Measurements from ENCODE around the gene FARS2. TPM values are rescaled to one million over a fixed set of nuclear protein-coding genes. Genes with fewer than 3 reads are reported as not detected.

Gene FARS2
- total and polyA plus RNA-seq, 2 donors (not counting 3 experiments of a cell fraction or from before 2014, with no cell fraction given), result 20.2 to 20.5 TPM

DNA sequence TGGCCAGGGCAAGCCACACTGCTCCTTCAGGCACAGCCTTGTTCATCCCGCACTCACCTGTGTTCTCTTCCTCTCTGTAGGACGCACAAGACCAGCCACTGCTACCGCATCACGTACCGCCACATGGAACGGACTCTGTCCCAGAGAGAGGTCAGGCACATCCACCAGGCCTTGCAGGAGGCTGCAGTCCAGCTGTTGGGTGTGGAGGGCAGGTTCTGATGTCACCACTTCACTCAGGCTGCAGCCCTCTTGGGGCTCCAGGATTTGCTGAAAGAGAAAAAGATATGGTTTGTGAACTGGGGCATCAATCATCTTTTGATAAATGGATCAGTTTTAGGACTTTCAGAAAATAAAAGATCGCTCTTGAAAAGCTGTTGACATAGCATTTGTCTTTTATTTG, 509.9 kb downstream of the FARS2 start:
- no peak overlapping the region for H3K27ac ChIP-seq (ENCODE audit: insufficient read depth, low read depth, low read length)
- H3K9me1 ChIP-seq (replicated peaks; ENCODE audit: control insufficient read depth, extremely low read depth, insufficient read depth, low read length), result no peaks in the 10 kb centered on the region
- dilution Hi-C loops (cut with MboI; ENCODE audit: extremely low pct_ligation_motif_present, low sequenced_read_pairs), result no loop called here
- no peaks in the 10 kb centered on the region for H3K79me2 ChIP-seq (ENCODE audit: control insufficient read depth, insufficient read depth, low read length)
- no TSS peak for BruUV-seq (replicated peaks)
- no peak for DNase-seq (ENCODE audit: low read depth, low spot score)
- intact Hi-C loops (cut with micrococcal nuclease), result no loop called here
- no peak overlapping the region for H2AFZ ChIP-seq (ENCODE audit: low read depth, low read length)
- no peak overlapping the region for H3K4me2 ChIP-seq (ENCODE audit: insufficient read depth, low read length)
- no peaks in the 10 kb centered on the region for H3K36me3 ChIP-seq (ENCODE audit: control insufficient read depth in 2 of 2, extremely low read depth in 1 of 2, insufficient read depth in 2 of 2, low read length in 2 of 2)
- H3K9me3 ChIP-seq (replicated peaks; ENCODE audit: control insufficient read depth, insufficient read depth, low read length), result no peaks in the 10 kb centered on the region
- ChIA-PET CTCF (interaction anchor here (1.2 kb wide), 1 partner anchor 300 kb away, joined by 5 read pairs; no protein-coding TSS in a partner anchor), POLR2A (no interaction called here)
- no peak overlapping the region for H3K9ac ChIP-seq (replicated peaks; ENCODE audit: extremely low read depth, insufficient read depth, low read length)
- H3K27me3 ChIP-seq (ENCODE audit: control insufficient read depth in 2 of 2, insufficient read depth in 2 of 2, low read length in 2 of 2), result no peaks in the 10 kb centered on the region
- FAIRE-seq, result no peak
- TF ChIP-seq POLR2AphosphoS5 (IDR thresholded peaks at IDR 0.05; ENCODE audit: insufficient read depth, low read depth, low read length) (no peak), MAX (IDR thresholded peaks at IDR 0.05; ENCODE audit: insufficient read depth, insufficient read length) (no peak), POLR2A (IDR thresholded peaks at IDR 0.05; ENCODE audit: low read depth, low read length) (no peak), JUN (IDR thresholded peaks at IDR 0.05; ENCODE audit: borderline replicate concordance, insufficient read depth, insufficient read length, low read depth) (no peak), GATA2 (IDR thresholded peaks at IDR 0.05; ENCODE audit: insufficient read depth, insufficient read length, low read depth, low read length) (no peak), FOS (IDR thresholded peaks at IDR 0.05; ENCODE audit: borderline replicate concordance, insufficient read depth, low read length) (no peak), MYC (IDR thresholded peaks at IDR 0.05; ENCODE audit: low read depth, low read length) (no peak)
- no peak overlapping the region for H3K4me3 ChIP-seq (replicated peaks in 1 of 3; ENCODE audit: insufficient read depth in 1 of 3, low read depth in 1 of 3, low read length in 3 of 3)
- no peaks in the 10 kb centered on the region for H4K20me1 ChIP-seq (replicated peaks; ENCODE audit: control insufficient read depth, extremely low read depth, insufficient read depth, low read length)
- no peaks in the 10 kb centered on the region for H3K4me1 ChIP-seq (ENCODE audit: control insufficient read depth, extremely low read depth, insufficient read depth, low read length)

GRCh38 chr6:5771759-5772390, 510.6 kb downstream of the FARS2 start:
- H3K9ac ChIP-seq (replicated peaks; ENCODE audit: extremely low read depth, insufficient read depth, low read length), result no peak overlapping the region
- ChIA-PET CTCF (interaction anchor here (1.2 kb wide), 1 partner anchor 301 kb away, joined by 5 read pairs; no protein-coding TSS in a partner anchor), POLR2A (no interaction called here)
- no peaks in the 10 kb centered on the region for H3K9me1 ChIP-seq (replicated peaks; ENCODE audit: control insufficient read depth, extremely low read depth, insufficient read depth, low read length)
- no peak overlapping the region for H3K4me2 ChIP-seq (ENCODE audit: insufficient read depth, low read length)
- DNase-seq (ENCODE audit: low read depth, low spot score), result no peak
- no TSS peak for BruUV-seq (replicated peaks)
- no peaks in the 10 kb centered on the region for H3K79me2 ChIP-seq (ENCODE audit: control insufficient read depth, insufficient read depth, low read length)
- H3K4me1 ChIP-seq (ENCODE audit: control insufficient read depth, extremely low read depth, insufficient read depth, low read length), result no peaks in the 10 kb centered on the region
- H3K27me3 ChIP-seq (ENCODE audit: control insufficient read depth in 2 of 2, insufficient read depth in 2 of 2, low read length in 2 of 2), result no peaks in the 10 kb centered on the region
- no peaks in the 10 kb centered on the region for H3K36me3 ChIP-seq (ENCODE audit: control insufficient read depth in 2 of 2, extremely low read depth in 1 of 2, insufficient read depth in 2 of 2, low read length in 2 of 2)
- no peak overlapping the region for H3K27ac ChIP-seq (ENCODE audit: insufficient read depth, low read depth, low read length)
- no peak overlapping the region for H3K4me3 ChIP-seq (replicated peaks in 1 of 3; ENCODE audit: insufficient read depth in 1 of 3, low read depth in 1 of 3, low read length in 3 of 3)
- H3K9me3 ChIP-seq (replicated peaks; ENCODE audit: control insufficient read depth, insufficient read depth, low read length), result no peaks in the 10 kb centered on the region
- H4K20me1 ChIP-seq (replicated peaks; ENCODE audit: control insufficient read depth, extremely low read depth, insufficient read depth, low read length), result no peaks in the 10 kb centered on the region
- no peak for TF ChIP-seq MYC (IDR thresholded peaks at IDR 0.05; ENCODE audit: low read depth, low read length)
- no peak for TF ChIP-seq GATA2 (IDR thresholded peaks at IDR 0.05; ENCODE audit: insufficient read depth, insufficient read length, low read depth, low read length)
- no peak for TF ChIP-seq POLR2AphosphoS5 (IDR thresholded peaks at IDR 0.05; ENCODE audit: insufficient read depth, low read depth, low read length)
- TF ChIP-seq POLR2A (IDR thresholded peaks at IDR 0.05; ENCODE audit: low read depth, low read length), result no peak
- no peak for TF ChIP-seq JUN (IDR thresholded peaks at IDR 0.05; ENCODE audit: borderline replicate concordance, insufficient read depth, insufficient read length, low read depth)
- TF ChIP-seq EZH2 (IDR thresholded peaks at IDR 0.05; ENCODE audit: borderline replicate concordance, low read depth, low read length, severe bottlenecking), result no peak
- TF ChIP-seq FOS (IDR thresholded peaks at IDR 0.05; ENCODE audit: borderline replicate concordance, insufficient read depth, low read length), result no peak
- TF ChIP-seq, protein P1, sequence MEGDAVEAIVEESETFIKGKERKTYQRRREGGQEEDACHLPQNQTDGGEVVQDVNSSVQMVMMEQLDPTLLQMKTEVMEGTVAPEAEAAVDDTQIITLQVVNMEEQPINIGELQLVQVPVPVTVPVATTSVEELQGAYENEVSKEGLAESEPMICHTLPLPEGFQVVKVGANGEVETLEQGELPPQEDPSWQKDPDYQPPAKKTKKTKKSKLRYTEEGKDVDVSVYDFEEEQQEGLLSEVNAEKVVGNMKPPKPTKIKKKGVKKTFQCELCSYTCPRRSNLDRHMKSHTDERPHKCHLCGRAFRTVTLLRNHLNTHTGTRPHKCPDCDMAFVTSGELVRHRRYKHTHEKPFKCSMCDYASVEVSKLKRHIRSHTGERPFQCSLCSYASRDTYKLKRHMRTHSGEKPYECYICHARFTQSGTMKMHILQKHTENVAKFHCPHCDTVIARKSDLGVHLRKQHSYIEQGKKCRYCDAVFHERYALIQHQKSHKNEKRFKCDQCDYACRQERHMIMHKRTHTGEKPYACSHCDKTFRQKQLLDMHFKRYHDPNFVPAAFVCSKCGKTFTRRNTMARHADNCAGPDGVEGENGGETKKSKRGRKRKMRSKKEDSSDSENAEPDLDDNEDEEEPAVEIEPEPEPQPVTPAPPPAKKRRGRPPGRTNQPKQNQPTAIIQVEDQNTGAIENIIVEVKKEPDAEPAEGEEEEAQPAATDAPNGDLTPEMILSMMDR (IDR thresholded peaks at IDR 0.05; ENCODE audit: extremely low read depth in 1 of 2, insufficient read depth in 1 of 2, low read depth in 1 of 2, low read length in 2 of 2), result no peak
- TF ChIP-seq MAX (IDR thresholded peaks at IDR 0.05; ENCODE audit: insufficient read depth, insufficient read length), result no peak
- H2AFZ ChIP-seq (ENCODE audit: low read depth, low read length), result no peak overlapping the region
- no peak for FAIRE-seq
- intact Hi-C loops (cut with micrococcal nuclease) (no loop called here), dilution Hi-C loops (cut with MboI; ENCODE audit: extremely low pct_ligation_motif_present, low sequenced_read_pairs) (no loop called here)
